Stimulated activated CD4-positive, alpha-beta T cell treated with anti-CD3 and anti-CD28 coated beads, Interleukin-15, amount 100 ng/mL, for 48 hours (primary cell): ENCODE data around the gene CCDC107.
"Not testable (repeated sequence)": the region's sequence is repeated elsewhere in the genome, so short reads cannot be mapped to it uniquely, and the experiment has no call there.

ENCODE experiments used
- DNase-seq, 2 donors: peaks; one replicate each; pipeline ENCODE4 v3.0.0-alpha.2; 2020; ENCODE audit warnings: low read depth in 2 of 2

The CCDC107 gene

DNA sequence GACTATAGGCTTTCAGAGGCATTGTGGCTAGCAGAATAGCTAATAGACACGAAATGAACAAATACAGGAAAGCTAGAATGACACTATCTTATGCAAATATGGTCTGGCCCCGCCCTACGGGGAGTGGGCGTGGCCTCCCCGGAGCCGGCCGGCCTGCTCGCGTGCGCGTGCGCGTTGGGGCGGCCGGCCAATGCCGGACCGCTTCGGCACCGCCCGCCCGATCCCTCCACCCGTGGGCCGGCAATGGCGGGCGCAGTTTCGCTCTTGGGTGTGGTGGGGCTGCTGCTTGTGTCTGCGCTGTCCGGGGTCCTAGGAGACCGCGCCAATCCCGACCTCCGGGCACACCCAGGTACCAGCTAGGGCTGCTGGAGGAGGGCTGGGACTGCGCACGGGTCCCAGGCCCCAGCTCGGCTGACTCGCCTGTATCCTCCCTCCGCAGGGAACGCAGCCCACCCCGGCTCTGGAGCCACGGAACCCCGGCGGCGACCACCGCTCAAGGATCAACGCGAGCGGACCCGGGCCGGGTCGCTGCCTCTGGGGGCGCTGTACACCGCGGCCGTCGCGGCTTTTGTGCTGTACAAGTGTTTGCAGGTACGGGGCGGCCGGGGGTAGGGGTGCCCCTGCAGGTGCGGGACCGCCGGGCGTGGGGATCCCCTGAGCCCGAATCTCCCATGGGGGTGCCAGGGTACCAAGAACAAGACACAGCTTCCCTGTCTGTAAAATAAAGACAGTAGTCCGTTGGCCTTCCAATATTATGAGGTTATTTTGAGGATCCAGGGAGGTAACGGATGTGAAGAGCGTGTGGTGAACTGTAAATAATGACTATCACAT lies at the start of gene CCDC107:
TSS of gene CCDC107 (plus strand) at position 156 of the 831 bp plus-strand sequence. CDS start at position 244, 88 bp downstream.
- peak; percentile 65 for DNase-seq

DNA sequence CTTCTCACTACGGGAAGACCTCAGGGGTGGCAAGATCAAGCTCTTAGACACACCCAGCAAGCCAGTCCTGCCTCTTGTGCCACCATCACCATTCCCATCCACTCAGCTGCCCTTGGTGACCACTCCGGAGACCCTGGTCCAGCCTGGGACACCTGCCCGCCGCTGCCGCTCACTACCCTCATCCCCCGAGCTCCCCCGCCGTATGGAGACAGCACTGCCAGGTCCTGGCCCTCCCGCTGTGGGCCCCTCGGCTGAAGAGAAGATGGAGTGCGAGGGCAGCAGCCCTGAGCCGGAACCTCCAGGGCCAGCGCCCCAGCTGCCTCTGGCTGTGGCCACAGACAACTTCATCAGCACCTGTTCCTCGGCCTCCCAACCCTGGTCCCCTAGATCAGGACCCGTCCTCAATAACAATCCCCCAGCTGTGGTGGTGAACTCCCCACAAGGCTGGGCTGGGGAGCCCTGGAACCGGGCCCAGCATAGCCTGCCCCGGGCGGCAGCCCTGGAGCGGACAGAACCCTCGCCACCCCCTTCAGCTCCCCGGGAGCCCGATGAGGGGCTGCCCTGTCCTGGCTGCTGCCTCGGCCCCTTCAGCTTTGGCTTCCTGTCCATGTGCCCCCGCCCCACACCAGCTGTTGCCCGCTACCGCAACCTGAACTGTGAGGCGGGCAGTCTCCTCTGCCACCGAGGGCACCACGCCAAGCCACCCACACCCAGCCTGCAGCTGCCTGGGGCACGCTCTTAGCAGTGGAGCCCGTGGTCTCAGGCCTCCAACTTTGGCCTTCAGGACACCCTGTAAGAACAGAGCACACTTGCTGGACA lies 48.9 kb upstream of the CCDC107 start:
- no peak for DNase-seq

DNA sequence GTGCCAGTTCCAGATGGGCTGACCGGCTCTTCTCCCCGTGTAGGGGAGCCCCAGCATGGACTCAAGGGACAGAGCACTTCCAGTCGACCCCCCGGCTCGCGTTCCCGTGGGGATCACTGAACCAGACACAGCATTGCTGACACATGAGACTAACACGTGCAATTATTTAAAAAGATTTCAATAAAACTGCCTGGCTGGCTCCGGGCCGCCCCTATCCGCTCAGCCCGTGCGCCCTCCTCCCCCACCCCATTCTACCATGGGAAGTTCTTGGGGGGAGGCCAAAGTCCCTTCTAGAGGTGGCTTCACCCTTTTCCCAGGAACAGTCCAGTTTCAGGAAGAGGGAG lies 48.3 kb upstream of the CCDC107 start:
- DNase-seq: no peak

DNA sequence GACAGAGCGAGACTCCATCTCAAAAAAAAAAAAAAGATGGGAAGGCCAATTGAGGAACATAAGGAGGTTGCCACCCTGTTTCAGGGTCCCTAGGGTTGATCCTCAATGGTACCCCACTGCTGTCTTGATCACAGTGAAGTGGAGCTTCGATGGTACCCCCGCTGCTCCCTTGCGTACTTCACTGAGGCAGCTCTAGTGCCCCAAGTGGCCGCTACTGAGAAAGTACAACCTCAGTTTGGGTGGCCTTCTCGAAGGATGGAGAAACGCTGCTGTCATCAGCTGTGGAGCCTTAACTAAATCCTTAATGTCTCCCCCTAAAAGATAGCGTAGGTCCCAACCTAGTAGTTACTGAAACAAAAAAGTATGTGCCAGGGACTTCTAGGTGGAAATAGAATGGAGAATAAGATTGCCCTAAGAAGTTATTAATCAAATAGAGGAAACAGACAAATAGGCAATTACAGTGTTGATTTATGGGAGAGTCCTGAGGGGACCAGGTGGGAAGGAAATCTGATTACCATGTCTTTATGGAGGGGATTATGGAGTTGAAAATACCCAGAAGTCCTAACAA lies 46.8 kb upstream of the CCDC107 start:
- DNase-seq: peak; percentile 15 to 48

GRCh38 chr9:35612066-35612465 lies 46.0 kb upstream of the CCDC107 start:
- not testable (repeated sequence) for DNase-seq

- no peak for DNase-seq
Observed at GRCh38 chr9:35612843-35613242, 45.2 kb upstream of the CCDC107 start.

DNA sequence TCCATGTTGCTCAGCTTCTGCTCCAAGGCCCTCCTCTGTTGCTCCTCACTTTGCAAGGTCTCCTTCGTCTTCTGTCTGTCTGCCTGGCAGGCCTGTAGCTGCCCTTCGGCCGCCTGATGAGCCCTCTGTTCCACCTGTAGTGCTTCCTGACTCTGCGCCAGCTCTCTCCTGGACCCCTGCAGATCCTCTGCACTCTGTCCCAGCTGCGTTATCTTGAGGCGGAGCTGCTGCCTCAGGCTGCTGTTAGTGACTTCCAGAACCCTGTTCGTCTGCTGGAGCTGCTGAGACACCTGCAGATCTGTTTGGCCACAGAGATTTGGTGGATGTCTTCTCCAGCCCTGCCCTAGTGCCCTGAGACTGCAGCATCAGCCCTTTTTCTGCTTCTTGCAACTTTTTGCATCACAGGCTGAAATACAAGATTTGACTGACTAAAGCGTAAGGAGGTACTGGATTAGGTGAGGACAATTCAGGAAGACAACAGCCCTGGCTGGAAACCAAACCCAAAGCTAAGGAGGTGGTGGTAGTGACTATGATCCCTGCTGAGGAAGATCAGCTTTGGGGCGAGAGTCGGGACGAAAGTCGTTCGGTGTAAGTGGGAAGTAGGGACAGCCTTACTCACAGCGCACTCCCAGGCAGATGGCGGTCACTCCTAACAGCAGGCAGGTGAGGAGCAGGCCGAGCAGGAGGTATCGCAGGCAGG lies 42.0 kb upstream of the CCDC107 start:
- no peak for DNase-seq

GRCh38 chr9:35616681-35617459 lies 41.2 kb upstream of the CCDC107 start:
- peak; percentile 27 to 46 for DNase-seq

DNA sequence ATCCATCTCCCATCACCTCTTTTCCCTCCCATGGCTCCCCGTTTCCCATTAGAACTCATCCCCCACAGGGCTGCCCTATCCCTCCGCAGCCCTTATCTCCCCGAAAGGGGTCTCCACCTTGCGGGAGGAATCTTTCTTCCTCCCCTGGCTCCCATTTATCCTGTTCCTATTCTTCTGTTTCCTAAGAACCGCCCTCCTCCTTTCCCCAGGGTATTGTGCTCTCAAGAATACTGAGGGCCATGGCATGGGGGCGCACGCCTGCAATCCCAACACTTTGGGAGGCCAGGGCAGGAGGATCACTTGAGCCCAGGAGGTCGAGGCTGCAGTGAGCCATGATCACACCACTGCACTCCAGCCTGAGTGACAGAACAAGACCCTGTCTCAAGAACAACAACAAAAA lies 40.5 kb upstream of the CCDC107 start:
- DNase-seq: no peak

- DNase-seq: no peak
Observed at GRCh38 chr9:35618325-35618727, 39.8 kb upstream of the CCDC107 start, which contains the start of gene CD72. CD72 (minus strand) TSS chr9:35618413; CDS start chr9:35618303, 110 bp downstream.

GRCh38 chr9:35618854-35619799 lies 39.0 kb upstream of the CCDC107 start:
- DNase-seq: peak; percentile 29 to 33

- DNase-seq: no peak
Observed at GRCh38 chr9:35619800-35620158, 38.3 kb upstream of the CCDC107 start.

DNA sequence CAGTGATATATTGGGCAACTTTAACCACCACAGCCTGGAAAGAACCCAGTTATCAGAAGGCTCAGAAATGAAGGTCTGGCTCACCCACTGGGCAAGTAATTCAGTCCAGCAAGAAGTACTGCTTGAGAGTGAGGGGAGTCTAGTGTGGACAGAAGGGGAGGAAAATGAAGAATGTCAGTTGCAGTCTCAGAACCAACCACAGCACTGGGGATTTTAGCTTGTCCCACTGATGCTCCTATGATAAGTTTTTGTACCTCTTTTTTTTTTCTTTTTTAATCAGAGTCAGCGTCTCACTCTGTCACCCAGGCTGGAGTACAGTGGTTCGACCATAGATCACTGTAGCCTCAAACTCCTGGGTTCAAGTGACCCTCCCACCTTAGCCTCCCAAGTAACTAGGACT lies 30.5 kb upstream of the CCDC107 start:
- DNase-seq: no peak

DNA sequence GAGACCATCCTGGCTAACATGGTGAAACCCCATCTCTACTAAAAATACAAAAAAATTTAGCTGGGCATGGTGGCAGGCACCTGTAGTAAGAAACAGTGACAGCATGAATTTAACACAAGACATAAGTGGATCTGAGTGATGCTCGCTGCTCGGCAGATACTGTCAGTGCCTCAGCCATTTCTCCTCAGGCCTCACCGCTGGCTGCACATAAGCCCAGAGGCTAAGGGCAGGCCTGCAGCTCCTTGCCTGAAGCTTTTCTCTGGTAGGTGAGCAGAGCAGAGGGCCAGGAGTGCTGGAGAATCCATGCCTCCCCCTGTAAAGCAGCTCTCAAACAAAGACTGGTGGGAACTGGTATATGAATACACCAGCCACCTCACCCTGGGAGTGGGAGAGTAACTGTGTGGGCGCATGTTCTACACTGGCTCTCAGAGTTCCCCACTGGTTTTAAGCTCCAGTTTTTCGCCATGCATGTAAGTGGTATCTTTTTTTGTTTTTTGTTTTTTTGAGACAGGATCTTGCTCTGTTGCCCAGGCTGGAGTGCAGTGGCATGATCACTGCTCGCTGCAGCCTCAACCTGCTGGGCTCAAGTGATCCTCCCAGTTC lies 29.6 kb upstream of the CCDC107 start:
- no peak for DNase-seq

GRCh38 chr9:35629597-35629996 lies 28.5 kb upstream of the CCDC107 start:
- DNase-seq: no peak

GRCh38 chr9:35635730-35636129 lies 22.4 kb upstream of the CCDC107 start:
- no peak for DNase-seq

GRCh38 chr9:35636135-35636876 lies 21.8 kb upstream of the CCDC107 start:
- DNase-seq: no peak

GRCh38 chr9:35636877-35637246 lies 21.2 kb upstream of the CCDC107 start:
- not testable (repeated sequence) for DNase-seq

DNA sequence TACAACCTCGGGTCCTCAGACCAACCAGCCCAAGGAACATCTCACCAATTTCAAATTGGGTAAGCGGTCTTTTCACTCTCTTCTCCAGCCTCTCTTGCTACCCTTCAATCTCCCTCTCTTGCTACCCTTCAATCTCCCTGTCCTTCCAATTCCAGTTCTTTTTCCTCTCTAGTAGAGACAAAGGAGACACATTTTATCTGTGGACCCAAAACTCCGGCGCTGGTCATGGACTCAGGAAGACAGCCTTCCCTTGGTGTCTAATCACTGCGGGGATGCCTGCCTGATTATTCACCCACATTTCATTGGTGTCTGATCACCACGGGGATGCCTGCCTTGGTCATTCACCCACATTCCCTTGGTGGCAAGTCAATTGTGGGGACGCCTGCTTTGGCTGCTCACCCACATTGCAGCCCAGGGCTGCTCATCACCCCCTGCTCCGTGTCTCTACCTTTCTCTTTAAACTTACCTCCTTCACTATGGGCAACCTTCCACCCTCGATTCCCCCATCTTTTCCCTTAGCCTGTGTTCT lies 20.6 kb upstream of the CCDC107 start:
- DNase-seq: not testable (repeated sequence)
